Measurements from ENCODE around the gene NFATC1.
A peak's percentile ranks its signal among the peaks of the same experiment; 100 is the strongest.
"Not testable (repeated sequence)": the region's sequence is repeated elsewhere in the genome, so short reads cannot be mapped to it uniquely, and the experiment has no call there.

The NFATC1 gene

DNA sequence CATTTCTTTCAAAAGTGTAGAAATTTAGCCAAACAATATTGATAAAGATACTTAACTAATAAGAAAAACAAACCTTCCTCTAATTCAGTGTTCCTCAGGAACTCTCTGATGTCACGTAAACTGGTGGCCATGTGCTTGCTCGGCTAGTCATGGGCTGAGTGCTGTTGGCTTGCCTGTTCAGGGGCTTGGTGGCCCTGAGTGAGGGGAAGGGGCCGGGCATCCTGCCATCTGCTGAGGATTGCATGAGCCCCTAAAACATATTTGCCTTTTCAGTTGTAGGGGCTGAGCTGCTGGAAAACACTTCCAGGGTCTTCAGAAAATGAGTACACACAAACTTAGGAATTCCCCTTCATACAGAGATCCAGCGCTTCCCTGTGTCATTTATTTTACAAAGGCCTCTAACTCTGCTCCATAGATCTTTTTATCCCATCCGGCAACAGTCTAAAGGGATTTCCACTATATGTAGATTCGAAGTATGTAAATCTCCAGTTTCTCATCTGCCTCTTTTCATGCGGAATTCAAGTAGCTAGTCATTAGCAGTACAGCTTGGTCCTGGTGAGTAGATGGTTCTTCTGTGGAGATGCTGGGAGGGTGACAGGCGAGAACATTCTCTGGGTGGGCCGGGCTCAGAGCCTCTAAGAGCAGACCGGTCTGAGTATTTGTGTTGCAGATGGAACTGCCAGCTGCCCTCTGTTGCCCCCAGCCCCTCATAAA, 20.1 kb upstream of the NFATC1 start:
- DNase-seq (ENCODE audit: low read depth), result no peak

DNA sequence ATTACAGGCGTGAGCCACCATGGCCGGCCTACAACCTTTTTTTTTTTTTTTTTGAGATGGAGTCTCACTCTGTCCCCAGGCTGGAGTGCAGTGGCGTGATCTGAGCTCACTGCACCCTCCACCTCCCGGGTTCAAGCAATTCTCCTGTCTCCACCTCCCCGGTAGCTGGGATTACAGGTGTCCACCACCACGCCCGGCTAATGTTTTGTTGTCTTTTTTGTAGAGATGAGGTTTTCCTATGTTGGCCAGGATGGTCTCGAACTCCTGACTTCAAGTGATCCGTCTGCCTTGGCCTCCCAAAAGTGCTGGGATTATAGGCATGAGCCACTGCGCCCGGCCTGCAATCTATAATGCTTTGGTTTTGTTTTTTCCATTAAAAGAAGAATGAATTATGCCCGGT, 19.1 kb upstream of the NFATC1 start:
- not testable (repeated sequence) for DNase-seq (ENCODE audit: low read depth)

DNA sequence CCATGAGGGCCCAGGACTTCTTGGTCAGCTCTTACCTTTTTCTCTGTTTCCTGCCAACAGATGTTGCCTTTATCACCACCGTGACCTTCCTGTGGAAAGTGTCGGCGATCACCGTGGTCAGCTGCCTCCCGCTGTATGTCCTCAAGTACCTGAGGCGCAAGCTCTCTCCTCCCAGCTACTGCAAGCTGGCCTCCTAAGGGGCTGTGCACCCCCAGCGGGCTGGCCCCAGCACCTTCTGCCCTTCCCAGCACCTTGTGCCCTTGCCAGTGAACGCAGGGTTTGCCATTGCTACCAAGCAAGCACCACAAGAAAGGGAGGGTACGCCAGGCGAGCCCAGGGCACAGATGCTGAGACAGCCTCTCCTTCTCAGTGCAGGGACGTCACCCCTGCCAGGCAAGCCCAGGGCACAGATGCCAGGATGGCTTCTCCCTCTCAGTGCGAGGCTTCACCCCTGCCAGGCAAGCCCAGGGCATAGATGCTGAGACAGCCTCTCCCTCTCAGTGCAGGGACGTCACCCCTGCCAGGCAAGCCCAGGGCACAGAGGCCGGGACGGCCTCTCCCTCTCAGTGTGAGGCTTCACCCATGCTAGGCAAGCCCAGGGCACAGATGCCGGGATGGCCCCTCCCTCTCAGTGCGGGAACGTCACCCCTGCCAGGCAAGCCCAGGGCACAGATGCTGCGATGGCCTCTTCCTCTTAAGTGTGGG, 18.4 kb upstream of the NFATC1 start:
- no peak for DNase-seq (ENCODE audit: low read depth)

DNA sequence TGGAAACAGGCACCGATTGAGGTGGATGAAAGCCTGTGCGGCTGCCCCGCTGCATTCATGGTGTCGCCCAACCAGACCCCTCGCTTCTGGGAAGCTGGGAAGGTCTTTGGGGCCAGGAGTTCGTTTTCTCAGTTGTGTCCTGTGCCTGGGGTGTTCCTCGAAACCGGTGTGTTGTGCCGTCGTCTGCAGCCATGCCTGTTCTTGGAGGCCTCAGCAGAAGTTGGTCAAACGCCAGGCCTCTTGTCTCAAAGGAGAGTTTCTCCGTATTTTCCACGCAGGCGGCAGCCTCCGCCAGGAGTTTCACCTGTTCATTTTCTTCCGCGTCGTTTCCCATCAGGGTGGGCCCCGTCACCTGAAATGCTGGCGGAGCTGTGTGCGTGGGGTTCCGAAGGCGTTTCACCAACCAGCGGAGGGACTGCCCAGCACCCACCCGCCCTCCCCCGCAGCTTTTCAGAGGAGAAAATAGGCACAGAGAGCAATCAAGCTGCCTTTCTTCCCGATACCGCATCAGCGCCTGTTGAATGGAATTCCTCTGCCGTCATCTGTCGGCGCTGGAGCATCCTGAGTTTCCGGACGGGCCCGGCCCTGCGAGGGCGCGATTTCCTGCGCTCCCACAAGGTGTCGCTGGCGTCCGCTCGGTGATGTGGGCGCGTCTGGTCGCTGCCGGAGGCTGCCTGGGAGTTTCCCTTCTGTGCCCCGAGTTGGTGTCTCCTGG, 17.0 kb upstream of the NFATC1 start:
- peak; percentile 53 for DNase-seq (ENCODE audit: low read depth)

DNA sequence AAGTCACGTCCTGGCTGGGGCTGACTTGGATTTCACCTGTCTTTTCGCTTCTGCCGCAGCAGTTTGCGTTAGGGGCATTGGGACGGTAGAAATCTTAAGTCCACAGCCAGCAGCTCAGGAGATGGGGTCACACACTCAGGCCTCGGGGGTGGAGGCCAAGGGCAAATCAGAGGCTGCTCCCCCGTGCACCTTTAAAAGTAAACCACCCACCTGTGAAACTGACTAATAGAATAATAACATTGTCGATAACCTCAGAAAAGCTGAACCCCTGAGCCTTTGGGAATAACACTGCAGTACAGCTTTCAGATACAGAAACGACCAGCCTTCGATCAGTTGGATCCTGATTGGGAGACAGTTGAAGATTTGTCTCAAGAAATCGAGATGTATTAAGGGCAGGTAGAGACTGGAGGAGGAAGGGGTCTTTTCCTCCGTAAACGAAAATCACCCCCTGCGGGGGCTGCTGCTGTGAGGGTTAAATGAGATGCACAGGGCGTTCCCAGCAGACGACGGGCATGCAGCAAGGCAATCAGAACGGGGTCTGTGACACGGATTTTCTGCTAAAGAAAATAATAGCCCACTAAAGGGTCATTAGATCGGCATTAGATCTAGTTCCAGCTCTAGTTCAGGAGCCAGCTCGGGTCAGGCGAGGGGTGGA, 16.4 kb upstream of the NFATC1 start:
- DNase-seq (ENCODE audit: low read depth), result no peak

GRCh38 chr18:79379931-79380815, 15.6 kb upstream of the NFATC1 start:
- DNase-seq (ENCODE audit: low read depth), result no peak

DNA sequence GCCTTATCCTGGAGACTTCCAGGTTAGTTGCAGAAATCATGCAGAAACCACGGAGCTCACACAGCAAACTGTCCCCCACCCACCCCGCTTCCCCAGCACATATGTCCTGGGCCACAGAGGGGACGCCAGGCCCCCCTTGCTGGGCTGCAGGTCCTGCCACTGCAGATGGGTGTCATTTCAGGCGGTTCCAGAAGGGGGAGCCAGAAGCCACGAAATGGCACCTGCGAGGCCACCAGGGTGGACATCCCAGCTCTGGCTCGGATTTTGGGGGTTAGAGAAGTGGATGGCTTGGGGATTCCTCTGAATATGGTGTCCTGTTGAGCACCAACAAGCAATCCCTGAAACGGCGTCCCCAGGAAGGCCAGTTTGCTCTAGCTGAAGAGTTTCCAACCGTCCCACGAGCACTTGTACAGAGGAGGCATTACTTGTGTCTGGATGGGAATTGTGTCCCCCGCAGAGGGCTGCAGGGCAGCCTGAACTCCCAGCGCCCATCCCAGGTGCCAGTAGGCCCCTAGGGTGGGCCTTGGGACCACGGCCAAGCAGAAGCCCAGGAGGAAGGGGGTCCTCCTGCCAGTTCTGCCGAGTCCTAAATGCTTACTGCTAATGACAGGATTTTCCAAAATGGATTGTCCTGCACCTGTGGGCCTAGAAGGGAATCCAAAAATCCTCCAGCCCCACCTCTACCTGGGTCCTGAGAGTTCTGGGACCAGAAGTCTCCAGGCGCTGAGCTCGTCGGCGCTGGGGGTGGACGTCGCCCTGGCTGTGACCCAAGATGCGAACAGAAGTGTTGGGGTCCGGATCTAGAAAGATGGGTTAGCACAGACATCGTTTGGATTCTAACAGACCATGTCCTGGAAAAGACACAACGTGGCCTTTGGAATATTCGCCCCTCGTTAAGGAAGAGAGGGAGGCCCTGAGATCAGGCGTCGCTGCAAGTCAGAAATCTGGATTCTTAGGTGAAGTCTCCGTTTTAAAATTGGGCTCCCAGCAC, 14.6 kb upstream of the NFATC1 start:
- DNase-seq (ENCODE audit: low read depth), result peak; percentile 56

DNA sequence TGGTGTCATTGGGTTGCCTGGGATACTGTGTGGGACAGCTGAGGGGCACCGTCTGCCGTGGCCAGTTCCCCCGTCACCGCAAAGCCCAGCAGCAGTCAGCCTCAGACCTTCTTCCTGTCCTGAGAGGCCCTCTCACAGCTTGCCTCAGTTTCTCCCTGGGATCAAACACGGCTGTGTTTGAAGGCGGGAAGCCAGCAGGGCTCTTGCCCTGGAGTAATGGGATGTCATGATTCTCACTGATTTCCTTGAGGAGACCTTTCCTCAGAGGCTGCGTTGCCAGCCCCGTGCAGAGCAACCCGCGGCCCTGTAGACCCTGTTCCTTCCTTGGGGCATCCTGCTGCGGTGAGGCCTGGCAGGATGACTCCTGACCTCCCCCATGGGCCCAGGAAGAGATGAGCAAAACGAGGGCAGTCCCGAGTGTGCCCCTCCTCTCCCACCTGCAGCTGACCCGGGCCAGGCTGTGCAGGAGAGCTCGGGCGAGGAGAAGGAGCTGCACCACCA, 13.9 kb upstream of the NFATC1 start:
- DNase-seq (ENCODE audit: low read depth), result no peak

GRCh38 chr18:79382681-79383387, 12.9 kb upstream of the NFATC1 start:
- DNase-seq (ENCODE audit: low read depth), result no peak

- DNase-seq (ENCODE audit: low read depth), result no peak
Measured at GRCh38 chr18:79383388-79384056, 12.2 kb upstream of the NFATC1 start.

DNA sequence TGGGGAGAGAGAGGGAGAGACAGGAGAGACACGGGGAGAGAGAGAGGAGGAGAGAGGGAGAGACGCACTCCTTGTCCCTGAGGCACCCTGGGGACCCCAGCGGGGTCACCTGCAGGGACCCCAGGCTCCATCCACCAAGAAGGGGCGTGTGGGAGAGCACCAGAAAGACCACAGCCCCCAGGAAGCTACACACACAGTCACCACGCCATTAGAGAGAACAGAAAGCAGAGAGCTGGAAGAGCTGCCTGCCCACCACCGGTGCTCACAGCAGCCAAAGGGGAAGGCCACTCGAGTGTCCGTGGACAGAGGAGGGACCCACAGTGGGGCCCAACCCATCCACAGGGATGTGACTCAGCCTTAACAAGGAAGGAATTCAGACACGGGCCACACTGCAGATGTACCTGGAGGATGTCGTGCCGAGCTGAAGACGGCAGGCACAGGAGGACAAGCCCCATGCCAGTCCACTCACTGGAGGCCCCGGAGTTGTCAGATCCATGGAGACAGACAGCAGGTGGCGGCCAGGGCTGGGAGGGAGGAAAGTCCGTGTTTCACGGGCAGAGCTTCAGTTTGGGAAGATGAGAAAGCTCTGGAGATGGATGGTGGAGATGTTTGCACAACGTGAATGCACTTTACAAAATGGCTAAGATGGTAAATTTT, 11.5 kb upstream of the NFATC1 start:
- no peak for DNase-seq (ENCODE audit: low read depth)

- no peak for DNase-seq (ENCODE audit: low read depth)
Measured at GRCh38 chr18:79384834-79385233, 10.9 kb upstream of the NFATC1 start.

DNA sequence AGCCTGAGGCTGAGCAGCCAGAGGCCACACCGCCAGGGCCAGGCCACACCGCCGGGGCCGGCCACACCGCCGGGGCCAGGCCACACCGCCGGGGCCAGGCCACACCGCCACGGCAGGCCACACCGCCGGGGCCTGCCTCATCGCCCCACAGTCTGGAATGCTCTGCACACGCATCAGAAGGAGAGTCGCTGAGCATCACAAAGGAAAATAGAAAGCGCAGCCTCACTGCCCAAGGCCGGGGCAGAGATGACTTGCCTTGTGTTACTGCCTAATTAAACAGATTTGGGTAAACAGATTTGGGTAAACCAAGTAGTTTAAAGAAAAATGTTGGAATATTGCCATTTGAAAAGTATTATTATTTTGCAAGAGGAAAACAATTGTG, 10.4 kb upstream of the NFATC1 start:
- no peak for DNase-seq (ENCODE audit: low read depth)

DNA sequence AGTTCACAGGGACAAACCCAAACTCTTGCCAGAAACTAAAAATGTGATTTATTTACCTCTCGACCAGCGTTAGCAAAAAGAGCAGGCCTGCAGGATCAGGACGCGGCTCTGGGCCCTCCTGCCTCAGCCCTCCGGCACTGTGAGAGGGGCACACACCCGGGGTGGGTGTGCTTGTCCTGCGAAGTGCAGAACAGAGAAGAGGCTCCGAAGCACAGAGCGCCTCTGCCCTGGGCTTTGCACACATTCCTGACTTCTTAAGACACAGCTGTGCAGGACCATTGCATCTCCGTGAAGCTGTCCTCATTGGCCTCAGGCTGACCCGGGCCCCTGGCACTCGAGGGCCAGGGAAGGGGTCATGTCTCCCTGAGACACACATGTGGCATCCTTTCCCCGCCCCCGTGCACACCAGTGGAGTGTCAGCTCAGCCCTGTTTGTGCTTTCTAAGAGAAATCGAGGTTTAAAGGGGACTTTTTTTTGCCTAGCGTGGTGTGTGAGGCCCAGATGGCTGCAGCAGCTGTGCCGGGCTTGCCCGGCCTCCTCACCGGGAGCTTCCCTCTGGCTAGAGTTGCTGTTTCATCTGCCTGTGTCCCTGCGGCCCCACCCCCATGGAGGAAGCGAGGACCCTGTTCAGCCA, 9.9 kb upstream of the NFATC1 start:
- DNase-seq (ENCODE audit: low read depth), result no peak

DNA sequence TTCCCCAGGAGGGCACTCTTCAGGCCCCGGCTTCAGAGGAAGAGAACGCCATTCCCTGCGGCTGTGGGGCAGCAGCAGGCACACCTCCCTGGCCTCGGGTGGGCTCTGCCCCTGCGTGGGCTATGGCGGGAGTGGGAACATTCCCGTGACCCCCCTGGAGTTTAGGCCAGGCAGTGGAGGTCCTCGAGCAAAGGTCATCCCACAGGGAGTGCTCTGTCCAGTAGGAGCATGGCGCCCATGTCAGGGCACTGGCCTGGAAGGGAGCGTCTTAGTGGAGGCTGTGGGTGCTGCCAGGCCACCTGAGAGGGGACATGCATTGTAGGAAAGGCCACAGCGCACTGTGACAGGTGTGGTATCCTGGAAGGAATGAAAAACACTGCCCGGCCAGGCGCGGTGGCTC, 9.2 kb upstream of the NFATC1 start:
- no peak for DNase-seq (ENCODE audit: low read depth)

- DNase-seq (ENCODE audit: low read depth), result no peak
Measured at GRCh38 chr18:79387214-79387613, 8.5 kb upstream of the NFATC1 start.

DNA sequence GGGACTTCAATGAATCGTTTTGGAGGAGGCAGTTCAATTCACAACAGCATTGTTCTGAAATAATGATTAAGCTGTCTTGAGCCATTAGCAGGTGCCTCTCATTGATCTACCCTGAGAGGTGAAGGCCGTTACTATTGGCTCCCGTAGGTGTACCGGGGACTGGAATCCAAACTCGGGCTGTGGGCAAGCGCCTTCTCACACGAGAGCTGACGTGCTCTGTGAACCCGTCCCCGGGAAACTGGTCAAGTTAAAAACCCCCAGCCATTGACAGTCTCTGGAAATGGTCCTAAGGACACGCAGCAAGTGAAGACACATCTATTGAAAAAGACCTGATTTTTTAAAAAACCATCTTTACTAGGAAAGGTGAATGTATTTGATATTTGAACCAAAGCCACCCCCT, 8.1 kb upstream of the NFATC1 start:
- no peak for DNase-seq (ENCODE audit: low read depth)

- DNase-seq (ENCODE audit: low read depth), result no peak
Measured at GRCh38 chr18:79388043-79388442, 7.7 kb upstream of the NFATC1 start.

Measured in stimulated activated CD8-positive, alpha-beta memory T cell treated with anti-CD3 and anti-CD28 coated beads, Interleukin-7, amount 100 ng/mL, for 24 hours (primary cell).